Measurements from ENCODE around the gene UCP2.

The UCP2 gene

DNA sequence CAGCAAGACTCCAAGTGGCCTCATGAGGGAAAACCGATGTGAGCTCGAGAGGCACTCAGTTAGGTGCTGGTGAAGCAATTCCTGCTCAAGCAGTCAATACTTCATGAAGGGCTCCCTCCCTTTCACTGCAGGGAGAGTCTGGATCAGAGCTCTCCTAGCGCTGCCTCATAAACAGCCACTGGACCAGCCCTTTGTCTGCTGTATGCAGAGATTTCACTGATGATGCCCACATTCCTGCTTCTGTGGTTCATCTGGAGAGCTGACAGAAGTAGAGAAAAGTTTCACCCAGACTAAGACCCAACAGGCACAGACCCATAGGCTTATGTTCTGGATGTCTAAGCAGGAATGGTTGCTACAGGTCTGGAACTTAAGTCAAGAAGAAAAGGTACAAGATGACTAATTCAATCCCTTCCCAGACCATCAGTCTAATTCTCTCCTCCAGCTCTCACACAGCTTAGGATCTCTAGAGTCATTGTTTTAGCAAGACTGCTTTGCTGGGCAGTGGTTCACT, 4.0 kb downstream of the UCP2 start:
- no peak for TF ChIP-seq EZH2phosphoT487 (IDR thresholded peaks at IDR 0.05; ENCODE audit: borderline replicate concordance, low read length)
- TF ChIP-seq, protein P1, sequence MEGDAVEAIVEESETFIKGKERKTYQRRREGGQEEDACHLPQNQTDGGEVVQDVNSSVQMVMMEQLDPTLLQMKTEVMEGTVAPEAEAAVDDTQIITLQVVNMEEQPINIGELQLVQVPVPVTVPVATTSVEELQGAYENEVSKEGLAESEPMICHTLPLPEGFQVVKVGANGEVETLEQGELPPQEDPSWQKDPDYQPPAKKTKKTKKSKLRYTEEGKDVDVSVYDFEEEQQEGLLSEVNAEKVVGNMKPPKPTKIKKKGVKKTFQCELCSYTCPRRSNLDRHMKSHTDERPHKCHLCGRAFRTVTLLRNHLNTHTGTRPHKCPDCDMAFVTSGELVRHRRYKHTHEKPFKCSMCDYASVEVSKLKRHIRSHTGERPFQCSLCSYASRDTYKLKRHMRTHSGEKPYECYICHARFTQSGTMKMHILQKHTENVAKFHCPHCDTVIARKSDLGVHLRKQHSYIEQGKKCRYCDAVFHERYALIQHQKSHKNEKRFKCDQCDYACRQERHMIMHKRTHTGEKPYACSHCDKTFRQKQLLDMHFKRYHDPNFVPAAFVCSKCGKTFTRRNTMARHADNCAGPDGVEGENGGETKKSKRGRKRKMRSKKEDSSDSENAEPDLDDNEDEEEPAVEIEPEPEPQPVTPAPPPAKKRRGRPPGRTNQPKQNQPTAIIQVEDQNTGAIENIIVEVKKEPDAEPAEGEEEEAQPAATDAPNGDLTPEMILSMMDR (IDR thresholded peaks at IDR 0.05; ENCODE audit: low read depth, low read length, poor library complexity, severe bottlenecking) = no peak
- Histone ChIP-seq H3K4me2 (ENCODE audit: low read length) (peak overlapping the region; percentile 41), H3K4me3 (ENCODE audit: low read length) (peak overlapping the region; percentile 14; the same call in 1 of the 2 replicates), H3F3A (ENCODE audit: control insufficient read depth, insufficient read depth) (peaks cover 78% of the 10 kb centered on the region), H4K20me1 (ENCODE audit: control insufficient read depth, insufficient read depth, low read depth, low read length) (peaks cover 52% of the 10 kb centered on the region), H3K79me2 (ENCODE audit: control insufficient read depth, low read length) (peaks cover 62% of the 10 kb centered on the region), H3K4me1 (ENCODE audit: control insufficient read depth, low read length) (peaks cover 63% of the 10 kb centered on the region), H3K27me3 (ENCODE audit: control insufficient read depth, low read length) (no peaks in the 10 kb centered on the region), H3K9me2 (replicated peaks; ENCODE audit: control insufficient read depth, low read length) (no peaks in the 10 kb centered on the region), H3K27ac (ENCODE audit: low read depth, low read length) (peak overlapping the region; percentile 95), H3K36me3 (ENCODE audit: control insufficient read depth, low read length) (peaks cover 88% of the 10 kb centered on the region), H3K9me3 (ENCODE audit: control insufficient read depth, insufficient read depth, low read length) (no peaks in the 10 kb centered on the region)

DNA sequence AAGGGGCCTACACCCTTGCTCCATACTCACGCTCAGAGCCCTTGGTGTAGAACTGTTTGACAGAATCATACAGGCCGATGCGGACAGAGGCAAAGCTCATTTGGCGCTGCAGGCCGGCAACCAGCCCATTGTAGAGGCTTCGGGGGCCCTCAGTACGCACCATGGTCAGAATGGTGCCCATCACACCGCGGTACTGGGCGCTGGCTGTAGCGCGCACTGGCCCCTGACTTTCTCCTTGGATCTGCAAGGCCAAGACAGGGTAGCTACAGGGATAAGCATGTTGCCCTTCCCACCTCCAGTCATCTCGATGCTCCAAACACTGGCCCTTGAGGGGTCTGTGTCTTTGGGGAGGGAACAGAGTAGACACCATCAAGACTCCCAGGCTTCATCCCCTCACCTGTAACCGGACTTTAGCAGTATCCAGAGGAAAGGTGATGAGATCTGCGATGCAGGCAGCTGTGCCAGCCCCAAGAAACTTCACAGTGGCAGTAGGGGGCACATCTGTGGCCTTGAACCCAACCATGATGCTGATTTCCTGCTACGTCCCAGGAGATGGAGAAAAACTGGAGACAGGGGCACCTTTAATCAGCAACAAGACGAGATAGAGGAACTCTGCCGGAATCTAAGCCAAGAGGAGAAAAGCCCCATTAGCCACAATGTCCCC, 4.7 kb downstream of the UCP2 start:
- H3K79me2 ChIP-seq (ENCODE audit: control insufficient read depth, low read length) = peaks cover 59% of the 10 kb centered on the region
- peaks cover 88% of the 10 kb centered on the region for H3K36me3 ChIP-seq (ENCODE audit: control insufficient read depth, low read length)
- H3K4me2 ChIP-seq (ENCODE audit: low read length) = peak overlapping the region; percentile 41; the same call in 1 of the 2 replicates

DNA sequence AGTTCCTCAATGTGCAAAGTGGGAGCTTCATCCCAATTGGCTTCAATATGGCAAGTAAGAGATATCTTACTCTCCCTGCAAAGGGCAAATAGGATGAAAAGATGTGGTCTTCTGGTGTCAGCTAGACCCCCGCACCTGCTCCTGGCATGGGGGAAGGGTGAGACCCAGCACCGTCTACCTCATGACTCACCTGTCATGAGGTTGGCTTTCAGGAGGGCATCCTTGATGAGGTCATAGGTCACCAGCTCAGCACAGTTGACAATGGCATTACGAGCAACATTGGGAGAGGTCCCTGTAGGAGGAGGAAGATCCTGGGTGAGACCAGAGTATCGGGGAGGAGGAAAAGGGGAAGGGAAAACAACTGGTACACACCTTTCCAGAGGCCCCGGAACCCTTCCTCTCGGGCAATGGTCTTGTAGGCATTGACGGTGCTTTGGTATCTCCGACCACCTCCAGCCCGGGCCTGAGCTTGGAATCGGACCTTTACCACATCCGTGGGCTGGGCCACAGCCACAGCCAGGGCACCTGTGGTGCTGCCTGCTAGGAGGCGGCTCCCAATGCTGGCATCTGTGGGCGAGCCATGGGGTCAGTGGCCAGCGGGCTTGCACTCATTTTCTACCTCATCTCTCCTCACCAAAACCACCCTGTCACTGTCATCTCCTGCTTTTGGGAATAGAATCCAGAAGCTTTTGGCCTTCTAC, 6.0 kb downstream of the UCP2 start:
- Histone ChIP-seq H3K27ac (ENCODE audit: low read depth, low read length) (no peak overlapping the region), H4K20me1 (ENCODE audit: control insufficient read depth, insufficient read depth, low read depth, low read length) (peaks cover 48% of the 10 kb centered on the region), H3K36me3 (ENCODE audit: control insufficient read depth, low read length) (peaks cover 78% of the 10 kb centered on the region), H3K79me2 (ENCODE audit: control insufficient read depth, low read length) (peaks cover 46% of the 10 kb centered on the region), H3K9me3 (ENCODE audit: control insufficient read depth, insufficient read depth, low read length) (no peaks in the 10 kb centered on the region), H3K4me2 (ENCODE audit: low read length) (no peak overlapping the region; the same call in 1 of the 2 replicates), H3K9me2 (replicated peaks; ENCODE audit: control insufficient read depth, low read length) (no peaks in the 10 kb centered on the region), H3K4me1 (ENCODE audit: control insufficient read depth, low read length) (peaks cover 73% of the 10 kb centered on the region), H3F3A (ENCODE audit: control insufficient read depth, insufficient read depth) (peaks cover 87% of the 10 kb centered on the region), H3K27me3 (ENCODE audit: control insufficient read depth, low read length) (no peaks in the 10 kb centered on the region), H3K4me3 (ENCODE audit: low read length) (no peak overlapping the region)
- TF ChIP-seq, protein P1 (IDR thresholded peaks at IDR 0.05; ENCODE audit: low read depth, low read length, poor library complexity, severe bottlenecking) = no peak
- TF ChIP-seq EZH2phosphoT487 (IDR thresholded peaks at IDR 0.05; ENCODE audit: borderline replicate concordance, low read length) = no peak

More for the DNA sequence above, 4.7 kb downstream of the UCP2 start:
- TF ChIP-seq EZH2phosphoT487 (IDR thresholded peaks at IDR 0.05; ENCODE audit: borderline replicate concordance, low read length) = no peak
- TF ChIP-seq, protein P1 (IDR thresholded peaks at IDR 0.05; ENCODE audit: low read depth, low read length, poor library complexity, severe bottlenecking) = no peak
- H3K4me1 ChIP-seq (ENCODE audit: control insufficient read depth, low read length) = peaks cover 62% of the 10 kb centered on the region
- no peak overlapping the region for H3K4me3 ChIP-seq (ENCODE audit: low read length)
- H3K9me3 ChIP-seq (ENCODE audit: control insufficient read depth, insufficient read depth, low read length) = no peaks in the 10 kb centered on the region
- peaks cover 52% of the 10 kb centered on the region for H4K20me1 ChIP-seq (ENCODE audit: control insufficient read depth, insufficient read depth, low read depth, low read length)
- H3F3A ChIP-seq (ENCODE audit: control insufficient read depth, insufficient read depth) = peaks cover 84% of the 10 kb centered on the region
- no peaks in the 10 kb centered on the region for H3K9me2 ChIP-seq (replicated peaks; ENCODE audit: control insufficient read depth, low read length)
- H3K27ac ChIP-seq (ENCODE audit: low read depth, low read length) = peak overlapping the region; percentile 95; the same call in 1 of the 2 replicates
- H3K27me3 ChIP-seq (ENCODE audit: control insufficient read depth, low read length) = no peaks in the 10 kb centered on the region

All from DOHH2 (cell line).